Karpas-422 (cell line): ENCODE data around the gene SARDH. TPM values are rescaled to one million over a fixed set of nuclear protein-coding genes. Genes with fewer than 3 reads are reported as not detected.

ENCODE experiments used
- DNase-seq: peaks from one replicate; pipeline ENCODE4 v3.0.0-alpha.2; 2015
- H2AFZ ChIP-seq: fragments of 200-600 bp; sonication (generic); 2 replicates; pipeline ENCODE4 v1.6.1; 2014; ENCODE audit warnings: antibody characterized with exemption, low read length, mixed read lengths
- H3K27ac ChIP-seq: fragments of 200-600 bp; sonication (generic); 2 replicates; pipeline ENCODE4 v1.5.1; 2014; ENCODE audit warnings: mild to moderate bottlenecking, low read length, moderate library complexity
- H3K27me3 ChIP-seq: fragments of 200-600 bp; sonication (generic); 2 replicates; pipeline ENCODE4 v1.6.1; 2014; ENCODE audit warnings: low read length, mixed read lengths
- H3K36me3 ChIP-seq: fragments of 200-600 bp; sonication (generic); 2 replicates; pipeline ENCODE4 v1.6.1; 2014; ENCODE audit warnings: low read length, mixed read lengths; ENCODE audit not compliant: insufficient read depth
- H3K4me1 ChIP-seq: fragments of 200-600 bp; sonication (generic); 2 replicates; pipeline ENCODE4 v1.6.1; 2014; ENCODE audit warnings: mild to moderate bottlenecking, low read length, mixed read lengths
- H3K4me2 ChIP-seq: fragments of 200-600 bp; sonication (generic); 2 replicates; pipeline ENCODE4 v1.6.1; 2014; ENCODE audit warnings: low read length, low read depth, mild to moderate bottlenecking; ENCODE audit not compliant: poor library complexity, severe bottlenecking
- H3K4me3 ChIP-seq: fragments of 200-600 bp; sonication (generic); 2 replicates; pipeline ENCODE4 v1.5.1; 2014; ENCODE audit warnings: mild to moderate bottlenecking, antibody characterized with exemption, low read length, mixed read lengths
- H3K79me2 ChIP-seq: fragments of 200-600 bp; sonication (generic); 2 replicates; pipeline ENCODE4 v1.6.1; 2014; ENCODE audit warnings: mild to moderate bottlenecking, low read length, mixed read lengths
- H3K9ac ChIP-seq: fragments of 200-600 bp; sonication (generic); 2 replicates; pipeline ENCODE4 v1.6.0; 2014; ENCODE audit warnings: low read length
- H3K9me2 ChIP-seq: fragments of 200-600 bp; sonication (generic), shearing (Covaris generic); replicated peaks from 2 replicates; pipeline ENCODE4 v1.6.0; 2014; ENCODE audit warnings: mild to moderate bottlenecking, low read length, moderate library complexity; ENCODE audit not compliant: insufficient read depth
- H3K9me3 ChIP-seq: fragments of 300-700, 200-600 bp; sonication (generic); 2 replicates; pipeline ENCODE4 v1.6.1; 2014; ENCODE audit warnings: low read length, mixed read lengths
- H4K20me1 ChIP-seq: fragments of 200-600 bp; sonication (generic); 2 replicates; pipeline ENCODE4 v1.6.1; 2014; ENCODE audit warnings: mild to moderate bottlenecking, antibody characterized with exemption, low read length, low read depth; ENCODE audit not compliant: insufficient read depth
- total RNA-seq: library from RNA; depleted of rRNA; stranded (reverse); fragments of >200 nt; shearing (Covaris generic); gene quantifications from 2 replicates; pipeline ENCODE4 v1.2.3, GENCODE V29; 2014; ENCODE audit warnings: low replicate concordance

Gene SARDH
- total RNA-seq, 1 experiment from 2014 or later = not detected

DNA sequence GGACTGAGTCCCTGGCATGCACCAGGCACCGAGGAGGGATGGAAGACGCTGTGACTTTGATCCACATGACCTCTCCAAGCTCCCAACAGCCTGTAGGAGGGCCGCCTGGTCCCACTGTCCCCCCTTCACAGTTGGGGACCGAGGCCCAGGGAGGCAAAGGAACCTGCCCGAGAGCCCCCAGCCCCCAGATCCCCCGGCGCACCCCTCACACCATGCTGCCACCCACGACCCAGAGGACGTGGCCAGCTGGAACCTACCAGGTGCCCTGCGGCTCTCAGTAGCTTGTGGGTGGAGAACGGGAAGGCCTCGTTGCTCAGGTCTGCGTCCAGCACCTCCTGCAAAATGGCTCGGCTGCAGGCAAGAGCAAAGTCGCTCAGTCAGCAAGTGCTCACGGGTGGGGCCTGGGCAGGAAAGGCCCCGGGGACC is 53.2 kb downstream of the SARDH start:
- no peaks in the 10 kb centered on the region for H3K4me1 ChIP-seq
- H3K9me3 ChIP-seq = no peaks in the 10 kb centered on the region
- no peak overlapping the region for H3K4me3 ChIP-seq
- H3K27me3 ChIP-seq = no peaks in the 10 kb centered on the region
- no peak overlapping the region for H3K27ac ChIP-seq
- H2AFZ ChIP-seq = no peak overlapping the region
- no peak for DNase-seq
- no peaks in the 10 kb centered on the region for H3K36me3 ChIP-seq
- no peaks in the 10 kb centered on the region for H4K20me1 ChIP-seq
- H3K9ac ChIP-seq = no peak overlapping the region
- H3K4me2 ChIP-seq = no peak overlapping the region
- no peaks in the 10 kb centered on the region for H3K79me2 ChIP-seq
- H3K9me2 ChIP-seq = no peaks in the 10 kb centered on the region

DNA sequence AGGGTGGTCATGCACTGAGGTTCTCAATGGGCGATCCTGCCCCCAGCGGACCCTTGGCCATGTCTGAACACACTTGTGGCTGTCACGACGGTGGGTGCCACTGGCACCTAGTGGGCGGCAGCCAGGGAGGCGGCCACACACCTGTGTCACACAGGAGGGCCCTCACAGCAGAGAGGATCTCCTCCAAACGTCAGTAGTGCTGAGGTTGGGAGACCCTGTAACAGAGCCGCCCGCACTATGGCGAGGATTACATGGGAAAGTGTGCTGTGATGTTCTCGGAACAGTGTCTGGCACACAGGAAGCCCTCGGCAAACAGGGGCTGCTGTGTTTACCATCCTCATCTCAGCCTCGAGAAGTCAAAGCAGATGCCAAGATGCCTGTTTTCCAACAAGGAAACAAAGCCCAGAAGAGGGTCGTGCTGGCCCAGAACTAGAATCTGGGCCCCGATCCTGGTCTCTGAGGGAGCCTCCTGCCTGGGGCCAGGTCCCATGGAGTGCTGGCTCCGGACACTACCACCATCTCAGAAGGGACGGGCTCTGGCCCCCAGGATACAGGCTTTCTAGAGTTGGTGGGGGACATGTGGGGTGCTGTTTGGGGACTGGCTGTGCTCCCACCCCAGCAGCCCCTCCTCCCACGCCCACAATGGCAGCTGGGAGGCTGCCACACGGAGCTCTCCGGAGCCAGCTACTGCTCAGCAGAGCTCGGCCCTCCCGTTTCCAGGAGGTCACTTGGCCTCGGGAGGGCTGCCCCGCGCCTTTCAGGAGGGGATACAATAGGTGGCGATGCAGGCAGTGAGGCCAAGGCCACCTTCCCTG is 53.8 kb downstream of the SARDH start:
- no peak overlapping the region for H3K9ac ChIP-seq
- H3K9me3 ChIP-seq = no peaks in the 10 kb centered on the region
- H3K79me2 ChIP-seq = no peaks in the 10 kb centered on the region
- H3K9me2 ChIP-seq = no peaks in the 10 kb centered on the region
- no peak overlapping the region for H2AFZ ChIP-seq
- no peaks in the 10 kb centered on the region for H3K36me3 ChIP-seq
- H3K27me3 ChIP-seq = no peaks in the 10 kb centered on the region
- no peak overlapping the region for H3K4me3 ChIP-seq
- DNase-seq = no peak
- no peaks in the 10 kb centered on the region for H4K20me1 ChIP-seq
- H3K4me1 ChIP-seq = no peaks in the 10 kb centered on the region
- H3K27ac ChIP-seq = no peak overlapping the region
- H3K4me2 ChIP-seq = no peak overlapping the region

DNA sequence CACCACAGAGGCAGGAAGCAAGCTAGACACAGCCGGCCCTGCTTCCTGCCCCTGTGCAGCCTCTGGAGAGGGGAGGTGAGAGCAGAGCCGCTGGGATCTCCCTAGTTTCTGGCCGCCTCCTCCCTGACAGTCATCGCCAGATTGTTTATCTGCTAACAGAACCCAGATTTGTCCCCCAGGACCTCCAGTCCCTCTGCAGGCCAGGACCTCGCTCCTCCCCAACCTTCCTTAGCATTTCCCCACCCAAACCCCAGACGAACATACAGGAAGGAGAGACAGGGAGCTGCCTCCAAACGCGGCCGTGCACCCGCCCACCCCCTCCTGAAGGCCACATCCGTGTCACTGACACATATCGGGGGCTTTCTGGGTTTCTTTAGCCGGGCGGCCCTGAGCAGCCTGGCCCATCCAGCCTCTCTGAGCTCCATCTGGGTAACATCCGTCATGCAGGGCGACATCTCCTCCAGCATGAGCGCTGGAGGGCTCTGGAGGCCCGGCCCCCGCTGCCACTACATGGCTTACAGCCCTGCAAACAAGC is 54.5 kb downstream of the SARDH start:
- H3K36me3 ChIP-seq = no peaks in the 10 kb centered on the region
- H3K9ac ChIP-seq = no peak overlapping the region
- no peaks in the 10 kb centered on the region for H3K27me3 ChIP-seq
- H3K9me3 ChIP-seq = no peaks in the 10 kb centered on the region
- H3K4me3 ChIP-seq = no peak overlapping the region
- H3K79me2 ChIP-seq = no peaks in the 10 kb centered on the region
- H4K20me1 ChIP-seq = no peaks in the 10 kb centered on the region
- H2AFZ ChIP-seq = no peak overlapping the region
- H3K4me2 ChIP-seq = no peak overlapping the region
- H3K27ac ChIP-seq = no peak overlapping the region
- DNase-seq = no peak
- H3K9me2 ChIP-seq = no peaks in the 10 kb centered on the region
- no peaks in the 10 kb centered on the region for H3K4me1 ChIP-seq

DNA sequence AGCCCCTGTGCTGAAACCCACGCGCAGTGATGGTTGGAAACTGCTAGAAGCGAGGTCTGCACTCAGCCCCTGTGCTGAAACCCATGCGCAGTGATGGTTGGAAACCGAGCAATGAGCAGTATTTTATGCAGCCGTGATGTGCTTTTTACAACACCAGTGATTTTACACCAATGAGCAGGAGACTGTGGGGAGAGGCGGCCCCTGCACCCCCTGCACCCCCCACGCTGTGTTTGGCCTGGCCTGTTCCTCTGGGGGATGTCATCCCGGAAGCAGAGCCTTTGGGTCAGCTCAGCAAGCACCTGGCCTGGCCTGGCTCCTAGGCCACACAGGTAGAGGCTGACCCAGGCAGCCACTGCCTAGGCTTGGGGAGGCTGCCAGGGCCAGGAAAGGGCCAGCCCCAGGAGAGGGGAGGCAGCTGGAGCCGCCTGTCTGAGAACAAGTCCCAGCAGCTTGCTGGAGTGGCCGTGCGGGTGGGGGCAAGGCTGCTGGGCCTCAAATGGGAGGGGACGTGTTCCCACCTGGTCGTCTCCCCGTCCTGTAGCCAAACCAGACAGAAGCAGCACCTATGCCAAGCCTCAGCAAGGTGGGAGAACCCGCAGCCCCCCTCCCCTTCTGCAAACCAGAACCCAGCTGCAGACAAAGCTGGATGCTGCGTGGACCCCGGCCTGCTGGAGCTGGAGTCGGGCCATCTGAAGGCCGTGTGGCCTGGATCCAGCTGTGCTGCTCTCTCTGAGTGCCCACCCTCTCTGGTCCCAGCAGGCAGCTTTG is 55.1 kb downstream of the SARDH start:
- no peaks in the 10 kb centered on the region for H3K79me2 ChIP-seq
- no peaks in the 10 kb centered on the region for H3K4me1 ChIP-seq
- H4K20me1 ChIP-seq = no peaks in the 10 kb centered on the region
- no peak overlapping the region for H2AFZ ChIP-seq
- no peak for DNase-seq
- no peak overlapping the region for H3K4me3 ChIP-seq
- no peak overlapping the region for H3K9ac ChIP-seq
- no peak overlapping the region for H3K4me2 ChIP-seq
- no peaks in the 10 kb centered on the region for H3K9me2 ChIP-seq
- no peak overlapping the region for H3K27ac ChIP-seq
- H3K27me3 ChIP-seq = no peaks in the 10 kb centered on the region
- no peaks in the 10 kb centered on the region for H3K36me3 ChIP-seq
- no peaks in the 10 kb centered on the region for H3K9me3 ChIP-seq

DNA sequence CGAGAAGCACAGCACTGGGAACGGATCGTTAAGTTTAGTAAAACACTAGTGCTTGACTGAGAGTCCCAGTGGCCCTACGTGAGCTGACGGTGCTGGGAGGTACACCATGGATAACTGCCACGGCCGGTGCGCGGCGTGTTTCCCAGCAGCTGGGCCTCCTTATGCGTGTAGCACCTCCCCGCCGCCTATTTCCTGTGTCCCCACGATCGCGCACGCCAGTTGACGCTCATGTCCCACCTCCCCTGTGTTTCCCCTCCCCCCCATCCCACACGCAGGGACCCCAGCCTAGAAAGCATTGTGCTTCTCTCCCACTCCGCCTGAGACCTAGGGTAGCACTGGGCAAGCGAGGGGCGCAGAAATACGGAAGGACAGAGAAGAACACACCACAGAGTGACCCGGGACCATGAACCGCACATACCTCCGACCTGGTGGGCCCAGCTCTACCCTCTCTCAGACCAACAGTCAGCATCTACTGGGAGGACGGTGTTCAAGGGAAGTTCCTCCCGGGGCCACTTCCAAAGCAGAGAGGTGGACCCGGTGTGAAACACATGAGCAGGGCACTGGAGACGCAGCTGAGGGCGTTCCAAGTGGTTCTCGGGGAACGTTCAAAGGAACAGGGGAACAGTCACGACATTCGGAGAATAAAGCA is 56.4 kb downstream of the SARDH start:
- Histone ChIP-seq H3K9me2 (no peaks in the 10 kb centered on the region), H3K27ac (no peak overlapping the region), H4K20me1 (no peaks in the 10 kb centered on the region), H3K36me3 (no peaks in the 10 kb centered on the region), H3K27me3 (no peaks in the 10 kb centered on the region), H3K9ac (no peak overlapping the region), H3K9me3 (no peaks in the 10 kb centered on the region), H3K4me1 (no peaks in the 10 kb centered on the region), H3K79me2 (no peaks in the 10 kb centered on the region), H2AFZ (no peak overlapping the region), H3K4me3 (no peak overlapping the region), H3K4me2 (no peak overlapping the region)
- DNase-seq = no peak

DNA sequence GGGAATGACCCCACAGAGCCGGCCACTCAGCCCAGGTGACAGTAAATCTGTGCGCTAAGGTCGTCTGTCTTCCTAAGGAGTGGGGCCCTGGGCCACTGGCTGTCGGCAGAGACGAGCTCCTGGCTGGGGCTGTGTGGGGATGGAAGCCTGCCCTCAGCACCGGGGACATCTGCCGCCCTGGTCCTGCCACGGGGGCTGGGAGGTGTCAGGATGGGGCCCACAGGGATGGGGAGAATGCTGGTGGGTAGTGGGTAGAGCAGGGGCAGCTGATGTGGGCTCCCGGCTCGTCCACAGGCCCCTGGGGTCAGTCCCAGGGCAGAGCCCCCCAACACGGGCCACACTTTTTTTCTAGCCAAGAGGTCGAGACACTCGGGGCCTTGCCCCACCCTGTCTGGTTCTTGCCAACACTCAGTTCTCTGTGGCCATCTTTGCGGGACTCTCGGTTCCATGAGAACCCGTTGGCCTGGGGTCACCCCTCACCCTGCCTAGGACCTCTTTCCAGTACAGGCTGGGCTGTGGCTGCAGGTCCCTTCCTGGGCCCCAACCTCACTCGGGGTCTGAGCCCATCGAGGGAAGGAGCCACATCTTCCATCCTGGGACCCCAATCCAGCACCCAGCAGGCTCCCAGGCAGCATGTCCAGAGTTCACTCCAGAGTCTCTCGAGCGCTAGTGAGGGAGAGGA is 57.0 kb downstream of the SARDH start:
- Histone ChIP-seq H3K9me2 (no peaks in the 10 kb centered on the region), H2AFZ (no peak overlapping the region), H3K4me2 (no peak overlapping the region), H3K36me3 (no peaks in the 10 kb centered on the region), H3K79me2 (no peaks in the 10 kb centered on the region), H3K4me3 (no peak overlapping the region), H4K20me1 (no peaks in the 10 kb centered on the region), H3K27me3 (no peaks in the 10 kb centered on the region), H3K9ac (no peak overlapping the region), H3K9me3 (no peaks in the 10 kb centered on the region), H3K4me1 (no peaks in the 10 kb centered on the region), H3K27ac (no peak overlapping the region)
- DNase-seq = no peak

DNA sequence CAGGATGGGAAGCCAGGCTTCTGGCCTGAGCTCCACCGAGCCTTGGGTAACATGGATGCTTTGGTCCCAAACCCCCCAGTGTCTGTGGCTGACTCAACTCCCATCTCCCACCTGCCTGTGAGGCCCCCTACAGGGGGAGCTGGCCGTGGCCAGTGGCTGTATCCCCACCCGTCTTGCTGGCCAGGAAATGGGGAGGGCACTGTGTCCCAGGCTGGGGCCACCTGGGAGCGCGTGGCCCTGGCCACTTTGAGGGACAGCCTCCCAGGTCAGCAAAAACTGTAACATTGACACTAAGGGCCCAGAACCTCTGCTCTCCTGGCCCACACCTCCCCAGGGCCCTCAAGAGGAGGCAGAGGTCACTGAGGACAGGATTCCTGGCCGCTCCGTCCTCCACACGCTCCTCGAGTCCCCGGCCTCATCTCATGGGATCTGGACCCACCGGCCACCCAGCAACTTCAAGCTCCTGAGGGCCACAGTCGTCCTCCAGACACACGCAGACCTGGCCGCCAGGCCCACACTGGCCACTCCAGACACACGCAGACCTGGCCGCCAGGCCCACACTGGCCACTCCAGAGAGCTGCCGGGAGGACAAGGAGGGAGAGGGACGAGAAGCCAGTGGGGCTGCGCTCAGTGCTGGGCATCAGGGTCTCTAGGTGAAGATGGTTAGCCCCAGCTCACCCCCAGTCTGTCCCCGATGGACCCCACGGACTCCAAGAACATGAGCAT is 57.7 kb downstream of the SARDH start:
- H3K9me2 ChIP-seq = no peaks in the 10 kb centered on the region
- no peak overlapping the region for H2AFZ ChIP-seq
- H3K9ac ChIP-seq = no peak overlapping the region
- H3K4me1 ChIP-seq = no peaks in the 10 kb centered on the region
- no peak overlapping the region for H3K4me3 ChIP-seq
- no peaks in the 10 kb centered on the region for H3K9me3 ChIP-seq
- H4K20me1 ChIP-seq = no peaks in the 10 kb centered on the region
- H3K79me2 ChIP-seq = no peaks in the 10 kb centered on the region
- no peak overlapping the region for H3K27ac ChIP-seq
- no peaks in the 10 kb centered on the region for H3K36me3 ChIP-seq
- no peak for DNase-seq
- H3K27me3 ChIP-seq = no peaks in the 10 kb centered on the region
- H3K4me2 ChIP-seq = no peak overlapping the region
